Mesodermal cell (in vitro differentiated cells): ENCODE results near the gene TBC1D3I. TPM values are rescaled to one million over a fixed set of nuclear protein-coding genes. Genes with fewer than 3 reads are reported as not detected.
"Not testable (repeated sequence)": the region's sequence is repeated elsewhere in the genome, so short reads cannot be mapped to it uniquely, and the experiment has no call there.

Experiments used
- H3K27ac ChIP-seq: 2 replicates; pipeline ENCODE4 v1.7.0; 2013; ENCODE audit warnings: mild to moderate bottlenecking, low read depth, low read length, moderate library complexity; ENCODE audit not compliant: severe bottlenecking
- H3K36me3 ChIP-seq: 2 replicates; pipeline ENCODE4 v1.7.1; 2013; ENCODE audit warnings: mild to moderate bottlenecking, low read length, moderate library complexity; ENCODE audit not compliant: control insufficient read depth, insufficient read depth
- H3K4me1 ChIP-seq: one replicate; pipeline ENCODE4 v1.7.1; 2013; ENCODE audit warnings: mild to moderate bottlenecking, low read length; ENCODE audit not compliant: insufficient read depth, control insufficient read depth, poor library complexity, severe bottlenecking
- H3K4me3 ChIP-seq: 2 replicates; pipeline ENCODE4 v1.7.0; 2013; ENCODE audit warnings: low read length, control low read depth, mild to moderate bottlenecking; ENCODE audit not compliant: insufficient read depth, poor library complexity, severe bottlenecking; ENCODE audit errors: extremely low read depth
- H3K9me3 ChIP-seq: 2 replicates; pipeline ENCODE4 v1.7.1; 2013; ENCODE audit warnings: mild to moderate bottlenecking, low read length, moderate library complexity; ENCODE audit not compliant: control insufficient read depth
- WGBS, 2 experiments: methylation state at CpG; one replicate each; pipeline ENCODE4 v1.1.5; 2013; ENCODE audit warnings: missing lambda C conversion rate in 2 of 2; ENCODE audit not compliant: insufficient coverage in 2 of 2; 5-methylcytosine and 5-hydroxymethylcytosine counted together
- polyA plus RNA-seq, 2 experiments: library from polyadenylated mRNA; stranded (reverse); fragments of 50-300 nt; gene quantifications; one replicate each; pipeline ENCODE4 v1.2.3, GENCODE V29; 2013

The TBC1D3I gene
- not detected for polyA plus RNA-seq (2013, experiment 1 of 2)
- polyA plus RNA-seq (2013, experiment 2 of 2), result not detected

- not testable (repeated sequence) for H3K9me3 ChIP-seq, H3K4me1 ChIP-seq
- WGBS, 2 experiments, result no CpG with 5 or more reads among the region's 11 CpGs
These were observed at the start of gene TBC1D3I for GRCh38 chr17:36264470-36264869. Gene TBC1D3I (minus strand): TSS chr17:36264570. CDS start chr17:36262985, 1,585 bp downstream.

DNA sequence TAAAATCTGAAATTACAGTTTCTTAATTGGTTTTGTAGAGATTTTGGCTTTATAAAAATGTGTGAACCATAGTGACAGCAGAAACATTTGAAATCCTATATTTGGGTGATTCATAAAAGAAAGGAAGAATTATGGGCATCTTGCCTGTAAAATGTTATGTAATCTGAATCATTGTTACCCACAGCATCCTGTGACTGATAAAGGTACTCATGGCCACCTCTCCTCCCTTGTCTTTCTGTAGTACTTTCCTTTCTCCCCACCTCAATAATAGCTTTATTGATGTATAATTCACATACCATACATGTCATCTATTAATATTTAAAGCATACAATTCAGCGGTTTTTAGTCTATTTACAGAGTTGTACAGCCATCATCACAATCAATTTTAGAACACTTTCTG, 30.8 kb upstream of the TBC1D3I start:
- not testable (repeated sequence) for H3K36me3 ChIP-seq, H3K4me1 ChIP-seq, H3K9me3 ChIP-seq, H3K4me3 ChIP-seq, H3K27ac ChIP-seq
- no CpG with 5 or more reads among the region's 1 CpG for WGBS, 2 experiments

More at GRCh38 chr17:36264470-36264869, at the start of gene TBC1D3I:
- not testable (repeated sequence) for H3K4me3 ChIP-seq, H3K27ac ChIP-seq, H3K36me3 ChIP-seq

GRCh38 chr17:36289965-36290612, 25.7 kb upstream of the TBC1D3I start:
- H3K4me3 ChIP-seq, H3K27ac ChIP-seq, H3K36me3 ChIP-seq, H3K9me3 ChIP-seq, H3K4me1 ChIP-seq: not testable (repeated sequence)
- WGBS, 2 experiments, result no CpG with 5 or more reads among the region's 2 CpGs

- not testable (repeated sequence) for H3K36me3 ChIP-seq, H3K4me1 ChIP-seq, H3K9me3 ChIP-seq, H3K4me3 ChIP-seq, H3K27ac ChIP-seq
- no CpG with 5 or more reads among the region's 5 CpGs for WGBS, 2 experiments
These were observed 19.8 kb upstream of the TBC1D3I start for GRCh38 chr17:36284219-36284618.

DNA sequence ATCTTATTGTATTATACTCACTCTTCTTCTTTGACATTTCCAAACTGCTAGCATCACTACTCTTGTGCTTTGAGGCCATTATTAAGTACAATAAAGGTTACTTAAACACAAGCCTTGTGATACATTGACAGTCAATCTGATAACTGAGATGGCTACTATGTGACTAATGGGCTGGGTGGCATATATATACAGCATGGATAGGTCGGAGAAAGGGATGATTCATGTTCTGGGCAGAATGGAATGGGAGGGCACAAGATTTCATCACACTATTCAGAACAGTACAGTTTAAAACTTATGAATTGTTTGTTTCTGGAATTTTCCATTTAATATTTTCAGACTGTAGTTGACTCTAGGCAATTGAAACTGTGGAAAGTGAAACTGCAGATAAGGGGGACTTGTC, 18.9 kb upstream of the TBC1D3I start:
- H3K27ac ChIP-seq, H3K9me3 ChIP-seq, H3K4me3 ChIP-seq, H3K4me1 ChIP-seq, H3K36me3 ChIP-seq: not testable (repeated sequence)
- no CpG with 5 or more reads among the region's 1 CpG for WGBS, 2 experiments

GRCh38 chr17:36242046-36242445, 22.3 kb downstream of the TBC1D3I start:
- H3K27ac ChIP-seq, H3K4me3 ChIP-seq, H3K36me3 ChIP-seq, H3K4me1 ChIP-seq, H3K9me3 ChIP-seq: not testable (repeated sequence)
- WGBS, 2 experiments, result no CpG with 5 or more reads among the region's 4 CpGs

- not testable (repeated sequence) for H3K4me3 ChIP-seq, H3K9me3 ChIP-seq, H3K36me3 ChIP-seq, H3K4me1 ChIP-seq, H3K27ac ChIP-seq
- WGBS, 2 experiments, result no CpG with 5 or more reads among the region's 5 CpGs
These were observed 34.7 kb downstream of the TBC1D3I start for GRCh38 chr17:36229644-36230043.

- H3K9me3 ChIP-seq, H3K4me1 ChIP-seq, H3K4me3 ChIP-seq, H3K27ac ChIP-seq, H3K36me3 ChIP-seq: not testable (repeated sequence)
- 80 to 98% methylated on average over 1 to 6 of the region's 12 CpGs for WGBS, 2 experiments
These were observed 41.4 kb downstream of the TBC1D3I start for GRCh38 chr17:36222967-36223366.

DNA sequence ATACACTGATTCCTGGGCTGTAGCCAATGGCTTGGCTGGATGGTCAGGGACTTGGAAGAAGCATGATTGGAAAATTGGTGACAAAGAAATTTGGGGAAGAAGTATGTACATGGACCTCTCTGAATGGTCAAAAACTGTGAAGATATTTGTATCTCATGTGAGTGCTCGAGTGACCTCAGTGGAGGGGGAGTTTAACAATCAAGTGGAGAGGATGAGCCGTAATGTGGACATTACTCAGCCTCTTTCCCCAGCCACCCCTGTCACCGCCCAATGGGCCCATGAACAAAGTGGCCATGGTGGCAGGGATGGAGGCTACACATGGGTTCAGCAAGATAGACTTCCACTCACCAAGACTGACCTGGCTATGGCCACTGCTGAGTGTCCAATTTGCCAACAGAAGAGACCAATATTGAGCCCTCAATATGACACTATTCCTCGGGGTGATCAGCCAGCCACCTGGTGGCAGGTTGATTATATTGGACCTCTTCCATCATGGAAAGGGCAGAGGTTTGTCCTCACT, 42.7 kb downstream of the TBC1D3I start:
- H3K36me3 ChIP-seq, H3K27ac ChIP-seq: not testable (repeated sequence)
- 85 to 92% methylated on average over 2 to 3 of the region's 4 CpGs for WGBS, 2 experiments

GRCh38 chr17:36220737-36221580, 43.4 kb downstream of the TBC1D3I start:
- not testable (repeated sequence) for H3K36me3 ChIP-seq, H3K27ac ChIP-seq, H3K4me1 ChIP-seq, H3K4me3 ChIP-seq, H3K9me3 ChIP-seq
- 60 to 100% methylated on average over 1 to 2 of the region's 3 CpGs for WGBS, 2 experiments

More for the DNA sequence above, 42.7 kb downstream of the TBC1D3I start:
- not testable (repeated sequence) for H3K9me3 ChIP-seq, H3K4me1 ChIP-seq, H3K4me3 ChIP-seq

- not testable (repeated sequence) for H3K27ac ChIP-seq, H3K36me3 ChIP-seq, H3K9me3 ChIP-seq, H3K4me1 ChIP-seq, H3K4me3 ChIP-seq
- WGBS, 2 experiments, result 80 to 100% methylated on average over 1 of the region's 1 CpG
These were observed 44.8 kb downstream of the TBC1D3I start for GRCh38 chr17:36219556-36219955.
